ENCODE data around the gene UNK.

- TF ChIP-seq CEBPB (IDR thresholded peaks at IDR 0.05; ENCODE audit: borderline replicate concordance, low read depth, low read length) (no peak), NFRKB (IDR thresholded peaks at IDR 0.05) (no peak), ZNF331 (CRISPR knock-in tag; IDR thresholded peaks at IDR 0.05) (0 out of 2 replicates have a peak, but pooled peaks have one; percentile 30), SSRP1 (CRISPR knock-in tag; IDR thresholded peaks at IDR 0.05) (peak; percentile 68; the same call in 1 of the 2 replicates), NFE2L2 (IDR thresholded peaks at IDR 0.05; ENCODE audit: low read length) (no peak), CTCF (CRISPR knock-in tag; IDR thresholded peaks at IDR 0.05) (peak; percentile 73), MAX (IDR thresholded peaks at IDR 0.05) (no peak)
Measured at GRCh38 chr17:75771334-75772281, 13.0 kb upstream of the UNK start.

Data from HepG2 (cell line).